ENCODE data around the gene COIL.

- TF ChIP-seq ZBTB33 (IDR thresholded peaks at IDR 0.05) (no peak), REST (IDR thresholded peaks at IDR 0.05) (no peak), CTCF (IDR thresholded peaks at IDR 0.05; ENCODE audit: low read depth, low read length, missing input control) (no peak), EGR1 (IDR thresholded peaks at IDR 0.05; ENCODE audit: low read depth in 2 of 2) (no peak), SP1 (IDR thresholded peaks at IDR 0.05) (no peak), TAF1 (conservative IDR thresholded peaks at IDR 0.05) (no peak), GABPA (IDR thresholded peaks at IDR 0.05 in 1 of 2, conservative IDR thresholded peaks at IDR 0.05 in 1 of 2) (no peak), MAX (IDR thresholded peaks at IDR 0.05) (no peak), YY1 (IDR thresholded peaks at IDR 0.05) (no peak), JUND (IDR thresholded peaks at IDR 0.05) (no peak), HNF4A (conservative IDR thresholded peaks at IDR 0.05) (no peak), RXRA (IDR thresholded peaks at IDR 0.05) (no peak), NR2F2 (IDR thresholded peaks at IDR 0.05) (no peak)
Measured at GRCh38 chr17:56987283-56987834, 26.5 kb upstream of the COIL start.
